Subcutaneous adipose tissue (tissue), 4 donors: Measurements from ENCODE around the gene TRMT11. TPM values are rescaled to one million over a fixed set of nuclear protein-coding genes. Genes with fewer than 3 reads are reported as not detected.

Experiments
- total RNA-seq, 4 donors: library from RNA; depleted of rRNA; stranded (reverse); fragments of >200 nt; gene quantifications; one replicate each; pipeline ENCODE4 v1.1.0, GENCODE V29; 2016
- TF ChIP-seq, protein P1 (sequence below): fragments of 450-650 bp; IDR thresholded peaks from one replicate; pipeline ENCODE4 v1.5.1; 2016; ENCODE audit warnings: low read depth, mild to moderate bottlenecking, control low read depth, antibody characterized with exemption, moderate library complexity

TRMT11 gene
- total RNA-seq, 4 donors from 2014 or later: 16.1 to 27.6 (median 16.4) TPM

DNA sequence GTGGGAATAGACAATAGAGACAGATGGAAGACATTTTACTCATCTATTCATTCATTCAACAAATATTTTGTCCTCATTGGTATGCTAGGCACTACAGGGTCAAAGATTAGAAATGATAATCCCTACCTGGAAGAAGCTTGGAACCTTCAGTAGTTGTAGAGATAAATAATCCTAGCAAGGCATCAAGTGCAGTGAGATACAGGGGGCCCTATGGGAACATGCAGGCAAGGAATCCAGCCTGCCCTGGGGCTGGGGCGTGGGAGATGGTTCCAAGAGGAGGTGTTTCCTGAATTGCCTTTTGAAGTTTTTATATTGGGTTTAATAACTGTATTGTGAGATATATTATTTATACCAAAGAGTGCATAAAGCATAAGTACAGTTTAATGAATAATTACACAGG is 64.5 kb downstream of the TRMT11 start:
- TF ChIP-seq, protein P1, sequence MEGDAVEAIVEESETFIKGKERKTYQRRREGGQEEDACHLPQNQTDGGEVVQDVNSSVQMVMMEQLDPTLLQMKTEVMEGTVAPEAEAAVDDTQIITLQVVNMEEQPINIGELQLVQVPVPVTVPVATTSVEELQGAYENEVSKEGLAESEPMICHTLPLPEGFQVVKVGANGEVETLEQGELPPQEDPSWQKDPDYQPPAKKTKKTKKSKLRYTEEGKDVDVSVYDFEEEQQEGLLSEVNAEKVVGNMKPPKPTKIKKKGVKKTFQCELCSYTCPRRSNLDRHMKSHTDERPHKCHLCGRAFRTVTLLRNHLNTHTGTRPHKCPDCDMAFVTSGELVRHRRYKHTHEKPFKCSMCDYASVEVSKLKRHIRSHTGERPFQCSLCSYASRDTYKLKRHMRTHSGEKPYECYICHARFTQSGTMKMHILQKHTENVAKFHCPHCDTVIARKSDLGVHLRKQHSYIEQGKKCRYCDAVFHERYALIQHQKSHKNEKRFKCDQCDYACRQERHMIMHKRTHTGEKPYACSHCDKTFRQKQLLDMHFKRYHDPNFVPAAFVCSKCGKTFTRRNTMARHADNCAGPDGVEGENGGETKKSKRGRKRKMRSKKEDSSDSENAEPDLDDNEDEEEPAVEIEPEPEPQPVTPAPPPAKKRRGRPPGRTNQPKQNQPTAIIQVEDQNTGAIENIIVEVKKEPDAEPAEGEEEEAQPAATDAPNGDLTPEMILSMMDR: no peak

DNA sequence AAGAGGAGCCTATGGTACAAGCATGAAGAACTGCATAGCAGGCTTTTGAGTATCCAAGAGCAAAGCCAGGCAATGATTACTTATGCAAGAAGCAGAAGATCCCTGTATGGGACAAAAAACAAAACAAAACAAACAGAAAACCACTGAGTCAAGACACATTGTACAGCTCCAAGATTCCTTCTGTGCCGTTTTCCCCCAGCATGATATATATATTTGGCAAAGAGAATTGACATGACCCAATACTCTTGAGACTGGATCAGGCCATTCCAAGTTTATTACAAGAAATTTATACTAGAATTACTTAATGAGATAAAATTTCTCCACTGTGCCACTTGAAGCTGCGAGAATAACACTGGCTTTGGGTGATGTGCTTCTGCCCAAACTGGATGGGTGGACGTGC is 65.5 kb downstream of the TRMT11 start:
- TF ChIP-seq, protein P1: no peak

DNA sequence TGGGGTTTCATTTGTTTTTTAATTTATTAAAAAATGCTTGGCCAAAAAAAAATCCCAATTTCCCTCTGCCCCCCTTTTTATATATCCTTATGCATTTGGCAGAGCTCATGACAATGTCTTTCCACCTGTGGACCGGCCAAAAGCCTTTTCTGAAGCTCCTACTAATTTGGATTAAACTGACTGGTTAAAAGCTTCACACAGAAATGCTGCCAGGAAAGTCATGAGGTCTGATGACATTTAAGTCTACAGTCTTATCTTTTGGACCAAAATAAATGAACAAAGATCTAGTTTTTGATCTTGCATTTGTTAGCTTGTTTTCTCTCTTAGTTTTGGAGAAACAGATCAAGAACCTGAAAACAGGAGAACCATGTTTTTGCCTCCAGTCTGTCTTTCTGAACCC is 66.1 kb downstream of the TRMT11 start:
- TF ChIP-seq, protein P1: no peak

DNA sequence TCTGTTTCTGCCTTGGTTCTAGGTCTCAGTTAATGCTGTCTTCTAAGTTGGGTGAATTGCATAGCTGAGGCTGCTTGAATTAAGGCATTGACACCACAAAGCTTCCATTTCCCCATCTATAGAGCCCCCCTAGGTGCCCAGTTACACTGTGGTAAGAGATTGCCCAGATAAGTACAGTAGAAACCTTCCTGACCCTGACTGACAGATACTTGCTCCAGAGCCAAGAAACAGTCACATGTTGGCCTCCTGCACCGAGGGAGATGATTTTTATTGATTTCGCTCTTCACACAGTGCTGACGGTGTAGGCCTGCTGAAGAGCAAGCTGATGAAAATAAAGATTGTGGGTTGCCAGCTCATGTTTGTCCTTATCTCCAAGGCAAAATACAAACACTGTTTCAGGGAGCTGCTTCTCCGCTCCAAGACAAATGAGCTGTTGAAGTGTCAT is 67.9 kb downstream of the TRMT11 start:
- TF ChIP-seq, protein P1: no peak

DNA sequence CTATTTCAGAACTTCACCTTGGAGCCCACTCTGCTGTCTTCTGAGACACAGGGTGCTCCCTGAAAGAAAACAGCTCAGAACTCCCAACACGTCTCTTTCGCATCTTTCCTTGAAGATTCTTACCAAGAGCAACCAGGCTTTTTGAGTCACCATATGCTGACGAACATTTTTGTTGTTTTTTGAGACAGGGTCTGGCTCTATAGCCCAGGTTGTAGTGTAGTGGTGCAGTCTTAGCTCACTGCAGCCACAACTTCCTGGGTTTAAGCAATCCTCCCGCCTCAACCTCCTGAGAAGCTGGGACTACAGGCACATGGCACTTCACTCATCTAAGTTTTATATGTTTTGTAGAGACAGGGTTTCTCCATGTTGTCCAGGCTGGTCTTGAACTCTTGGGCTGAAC is 68.5 kb downstream of the TRMT11 start:
- TF ChIP-seq, protein P1: no peak

DNA sequence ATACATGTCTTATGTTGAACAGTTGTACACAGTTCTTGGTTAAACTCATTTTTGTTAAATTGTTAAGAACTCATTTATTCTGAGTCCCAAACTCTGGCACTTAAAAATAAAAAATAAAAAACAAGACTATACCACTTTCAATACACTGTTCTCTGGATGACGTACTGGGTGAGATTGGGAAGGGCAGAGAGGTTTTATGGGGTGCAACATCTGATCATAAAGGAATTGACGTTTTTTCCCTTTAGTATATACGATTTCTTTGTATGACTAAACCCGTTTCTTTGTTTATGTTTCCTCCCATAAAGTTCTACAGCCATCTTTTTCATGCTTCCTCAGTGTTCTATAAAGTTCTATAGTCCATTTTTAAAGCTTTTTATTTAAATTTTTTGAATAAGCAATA is 69.1 kb downstream of the TRMT11 start:
- TF ChIP-seq, protein P1: no peak

DNA sequence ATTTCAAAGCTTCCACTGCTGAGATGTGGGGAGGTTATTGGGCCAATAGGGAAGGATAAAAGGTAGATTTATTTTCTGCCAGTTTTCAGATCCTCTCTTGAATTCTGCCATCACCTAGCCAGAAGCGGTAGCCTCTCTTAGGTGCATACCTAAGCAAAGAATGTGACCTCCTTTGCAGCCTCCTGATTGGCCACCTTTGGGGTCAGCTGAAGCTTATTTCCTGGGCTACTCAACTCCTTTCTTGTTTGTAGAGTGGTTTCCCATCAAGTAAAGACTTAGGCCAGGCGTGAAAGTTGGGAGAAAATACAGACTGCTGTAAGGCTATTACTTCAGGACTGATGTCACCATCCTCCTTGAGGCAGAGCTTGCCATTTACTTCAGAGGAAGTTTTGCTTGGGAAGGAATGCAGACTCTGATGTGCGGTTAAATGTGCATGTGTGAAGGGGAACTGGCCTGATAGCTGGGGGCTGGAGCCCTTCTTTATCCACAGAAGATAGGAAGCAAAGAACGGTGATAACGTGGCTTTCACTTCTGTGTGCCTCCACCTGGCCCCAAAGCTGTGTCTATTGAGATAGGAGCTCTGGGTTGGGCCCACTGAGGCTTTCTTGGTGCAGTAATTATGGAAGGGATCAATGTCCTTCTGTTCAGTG is 70.1 kb downstream of the TRMT11 start:
- TF ChIP-seq, protein P1: no peak
